A549 (cell line): Measurements from ENCODE around the gene KLF6. TPM values are rescaled to one million over a fixed set of nuclear protein-coding genes. Genes with fewer than 3 reads are reported as not detected.
A peak's percentile ranks its signal among the peaks of the same experiment; 100 is the strongest.

Experiments used
- ATOH8 ChIP-seq: fragments of 250-450 bp; sonication (Bioruptor Pico); IDR thresholded peaks from 2 replicates; pipeline ENCODE4 v1.5.0; 2020; ENCODE audit warnings: low read depth, mild to moderate bottlenecking, moderate library complexity
- CBX8 ChIP-seq: fragments of 200-600 bp; sonication (generic); IDR thresholded peaks from 2 replicates; pipeline ENCODE4 v1.6.1; 2016
- CEBPB ChIP-seq, 2 experiments: fragments of >200 bp in 1 of 2; sonication (Bioruptor Twin) in 1 of 2; formaldehyde crosslinking in 1 of 2; IDR thresholded peaks; 2 replicates each; pipeline ENCODE4 v1.6.1; 2012 to 2016
- CHD2 ChIP-seq: fragments of 150-350 bp; IDR thresholded peaks from 2 replicates; pipeline ENCODE4 v1.6.1; 2014; ENCODE audit warnings: low read length; ENCODE audit not compliant: partially characterized antibody
- EHMT2 ChIP-seq: fragments of 200-600 bp; sonication (generic); IDR thresholded peaks from 2 replicates; pipeline ENCODE4 v1.6.1; 2016; ENCODE audit warnings: antibody characterized with exemption, low read depth, mild to moderate bottlenecking, moderate library complexity
- EP300 ChIP-seq, 2 experiments: fragments of >200 bp; sonication (Bioruptor Twin); formaldehyde crosslinking; IDR thresholded peaks; 2 replicates in 1 of 2; 3 replicates in 1 of 2; pipeline ENCODE4 v1.6.1; 2016 to 2017
- FOSB ChIP-seq: fragments of 250-450 bp; sonication (Bioruptor Pico); IDR thresholded peaks from 2 replicates; pipeline ENCODE4 v1.5.0; 2020; ENCODE audit warnings: mild to moderate bottlenecking, moderate library complexity
- FOXS1 ChIP-seq: fragments of 250-450 bp; sonication (Bioruptor Pico); IDR thresholded peaks from 2 replicates; pipeline ENCODE4 v1.5.0; 2020; ENCODE audit warnings: mild to moderate bottlenecking, moderate library complexity
- GATA3 ChIP-seq: IDR thresholded peaks from 2 replicates; pipeline ENCODE4 v1.6.1; 2012; ENCODE audit warnings: borderline replicate concordance
- HES2 ChIP-seq: fragments of >200 bp; sonication (Bioruptor Twin); formaldehyde crosslinking; IDR thresholded peaks from 2 replicates; pipeline ENCODE4 v1.6.1; 2016
- HEYL ChIP-seq: fragments of 250-450 bp; sonication (Bioruptor Pico); IDR thresholded peaks from 2 replicates; pipeline ENCODE4 v1.8.0; 2021; ENCODE audit warnings: mild to moderate bottlenecking, moderate library complexity
- HOXA7 ChIP-seq: fragments of 250-450 bp; sonication (Bioruptor Pico); IDR thresholded peaks from 2 replicates; pipeline ENCODE4 v1.5.0; 2020; ENCODE audit warnings: mild to moderate bottlenecking, moderate library complexity
- HOXB13 ChIP-seq: fragments of 250-450 bp; sonication (Bioruptor Pico); IDR thresholded peaks from 2 replicates; pipeline ENCODE4 v1.5.0; 2020; ENCODE audit warnings: low read depth, mild to moderate bottlenecking, moderate library complexity
- JUN ChIP-seq, 2 experiments: fragments of >200 bp; sonication (Bioruptor Twin); formaldehyde crosslinking; IDR thresholded peaks; 2 replicates in 1 of 2; 3 replicates in 1 of 2; pipeline ENCODE4 v1.6.1; 2016 to 2017
- JUNB ChIP-seq: fragments of >200 bp; sonication (Bioruptor Twin); formaldehyde crosslinking; IDR thresholded peaks from 2 replicates; pipeline ENCODE4 v1.6.1; 2016
- KDM1A ChIP-seq: fragments of 200-600 bp; sonication (generic); IDR thresholded peaks from 2 replicates; pipeline ENCODE4 v1.6.1; 2016; ENCODE audit warnings: low read depth, mild to moderate bottlenecking
- KDM5A ChIP-seq: fragments of 200-600 bp; sonication (generic); IDR thresholded peaks from 2 replicates; pipeline ENCODE4 v1.6.1; 2016; ENCODE audit warnings: antibody characterized with exemption, mild to moderate bottlenecking
- MAFK ChIP-seq: fragments of 450-650 bp; IDR thresholded peaks from 2 replicates; pipeline ENCODE4 v1.6.1; 2014; ENCODE audit not compliant: partially characterized antibody
- MYC ChIP-seq: IDR thresholded peaks from 2 replicates; pipeline ENCODE4 v1.6.1; 2012; ENCODE audit warnings: mild to moderate bottlenecking, inconsistent platforms, low read length, improper control_type of control experiment, borderline replicate concordance
- NR3C1 ChIP-seq: fragments of >200 bp; sonication (Bioruptor Twin); formaldehyde crosslinking; IDR thresholded peaks from 3 replicates; pipeline ENCODE4 v1.6.1; 2017
- PHF8 ChIP-seq: fragments of 200-600 bp; sonication (generic); IDR thresholded peaks from 2 replicates; pipeline ENCODE4 v1.6.1; 2016; ENCODE audit warnings: low read depth, mild to moderate bottlenecking, antibody characterized with exemption, moderate library complexity, borderline replicate concordance
- POLR2A ChIP-seq: IDR thresholded peaks from 2 replicates; pipeline ENCODE4 v1.6.1; 2012; ENCODE audit warnings: mild to moderate bottlenecking, low read length
- POLR2AphosphoS2 ChIP-seq: conservative IDR thresholded peaks from 2 replicates; pipeline ENCODE4 v1.6.1; 2012; ENCODE audit warnings: low read length, improper control_type of control experiment, inconsistent platforms
- RAD21 ChIP-seq, 2 experiments: fragments of >200 bp in 1 of 2; sonication (Bioruptor Twin) in 1 of 2; formaldehyde crosslinking in 1 of 2; IDR thresholded peaks in 1 of 2; conservative IDR thresholded peaks in 1 of 2; 2 replicates in 1 of 2; 3 replicates in 1 of 2; pipeline ENCODE4 v1.6.1; 2012 to 2018; ENCODE audit warnings: inconsistent platforms in 1 of 2
- RARB ChIP-seq: fragments of 250-450 bp; sonication (Bioruptor Pico); IDR thresholded peaks from 2 replicates; pipeline ENCODE4 v1.8.0; 2021; ENCODE audit warnings: mild to moderate bottlenecking, moderate library complexity
- RCOR1 ChIP-seq: fragments of 150-350 bp; IDR thresholded peaks from 2 replicates; pipeline ENCODE4 v1.6.1; 2014; ENCODE audit warnings: antibody characterized with exemption, low read length, low read depth
- REST ChIP-seq: fragments of 200-600 bp; sonication (generic); IDR thresholded peaks from 2 replicates; pipeline ENCODE4 v1.6.1; 2016; ENCODE audit warnings: antibody characterized with exemption, mild to moderate bottlenecking, moderate library complexity
- SREBF2 ChIP-seq: fragments of 450-650 bp; IDR thresholded peaks from 2 replicates; pipeline ENCODE4 v1.6.1; 2014; ENCODE audit warnings: mild to moderate bottlenecking, moderate library complexity
- TFCP2L1 ChIP-seq: fragments of 250-450 bp; sonication (Bioruptor Pico); IDR thresholded peaks from 2 replicates; pipeline ENCODE4 v1.5.0; 2021; ENCODE audit warnings: mild to moderate bottlenecking
- TP53 ChIP-seq: fragments of 250-450 bp; sonication (Bioruptor Pico); IDR thresholded peaks from 2 replicates; pipeline ENCODE4 v1.5.0; 2021; ENCODE audit warnings: mild to moderate bottlenecking, moderate library complexity
- USF2 ChIP-seq: fragments of 450-650 bp; IDR thresholded peaks from 2 replicates; pipeline ENCODE4 v1.6.1; 2014; ENCODE audit warnings: antibody characterized with exemption
- ZC3H11A ChIP-seq: fragments of 450-650 bp; IDR thresholded peaks from 2 replicates; pipeline ENCODE4 v1.6.1; 2014; ENCODE audit warnings: antibody characterized with exemption, mild to moderate bottlenecking
- ZFP36 ChIP-seq: fragments of 450-650 bp; IDR thresholded peaks from 2 replicates; pipeline ENCODE4 v1.6.1; 2014; ENCODE audit warnings: borderline replicate concordance; ENCODE audit not compliant: partially characterized antibody
- ZNF302 ChIP-seq: fragments of 250-450 bp; sonication (Bioruptor Pico); IDR thresholded peaks from 2 replicates; pipeline ENCODE4 v1.9.0; 2021; ENCODE audit warnings: inconsistent platforms, mild to moderate bottlenecking, moderate library complexity
- polyA plus RNA-seq, 4 experiments: library from polyadenylated mRNA; depleted of rRNA in 3 of 4; stranded (reverse); fragments of >200 nt; fragmentation: RNase III in 1 of 4; extraction: RNeasy Plus Mini Kit Qiagen cat#74134 plus additional on column Dnase treatment in 1 of 4; gene quantifications; 2 replicates in 3 of 4; 3 replicates in 1 of 4; pipeline ENCODE4 v1.2.3, GENCODE V29; 2011 to 2017
- TF ChIP-seq, protein P1 (sequence below): fragments of 150-350 bp; IDR thresholded peaks from 2 replicates; pipeline ENCODE4 v1.6.1; 2014; ENCODE audit warnings: low read depth, mild to moderate bottlenecking, low read length
- TF ChIP-seq, protein P2 (sequence below): fragments of >200 bp; sonication (Bioruptor Twin); formaldehyde crosslinking; IDR thresholded peaks from 3 replicates; pipeline ENCODE4 v1.6.1; 2016
- TF ChIP-seq, protein P3 (sequence below): IDR thresholded peaks from 2 replicates; pipeline ENCODE4 v1.6.1; 2012

The KLF6 gene
- polyA plus RNA-seq, 2 of the 4 experiments (the other 2 are of a cell fraction), result 31.9 to 86.8 TPM

GRCh38 chr10:3754727-3755439, 30.1 kb downstream of the KLF6 start (continued):
- no peak for TF ChIP-seq HOXB13 (CRISPR knock-in tag)
- no peak for TF ChIP-seq HOXA7
- peak; percentile 50 to 60; a peak in 2 of 5 replicates for TF ChIP-seq EP300 (IDR thresholded peaks at IDR 0.05)
- no peak for TF ChIP-seq CHD2
- no peak for TF ChIP-seq ATOH8 (CRISPR knock-in tag)
- TF ChIP-seq ZC3H11A, result no peak
- TF ChIP-seq TFCP2L1 (CRISPR knock-in tag), result no peak
- no peak for TF ChIP-seq KDM1A
- TF ChIP-seq REST, result no peak
- TF ChIP-seq, protein P1, sequence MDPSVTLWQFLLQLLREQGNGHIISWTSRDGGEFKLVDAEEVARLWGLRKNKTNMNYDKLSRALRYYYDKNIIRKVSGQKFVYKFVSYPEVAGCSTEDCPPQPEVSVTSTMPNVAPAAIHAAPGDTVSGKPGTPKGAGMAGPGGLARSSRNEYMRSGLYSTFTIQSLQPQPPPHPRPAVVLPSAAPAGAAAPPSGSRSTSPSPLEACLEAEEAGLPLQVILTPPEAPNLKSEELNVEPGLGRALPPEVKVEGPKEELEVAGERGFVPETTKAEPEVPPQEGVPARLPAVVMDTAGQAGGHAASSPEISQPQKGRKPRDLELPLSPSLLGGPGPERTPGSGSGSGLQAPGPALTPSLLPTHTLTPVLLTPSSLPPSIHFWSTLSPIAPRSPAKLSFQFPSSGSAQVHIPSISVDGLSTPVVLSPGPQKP, result no peak
- TF ChIP-seq HEYL (CRISPR knock-in tag), result no peak
- TF ChIP-seq ZFP36, result no peak
- peak; percentile 45 to 76; a peak in 2 of 5 replicates for TF ChIP-seq JUN (IDR thresholded peaks at IDR 0.05)
- no peak for TF ChIP-seq USF2
- TF ChIP-seq NR3C1, result no peak
- peak; percentile 32; the same call in 1 of the 2 replicates for TF ChIP-seq HES2
- no peak for TF ChIP-seq ZNF302
- TF ChIP-seq JUNB, result peak; percentile 93
- TF ChIP-seq RCOR1, result no peak
- no peak for TF ChIP-seq FOXS1
- no peak for TF ChIP-seq RARB (CRISPR knock-in tag)
- no peak for TF ChIP-seq POLR2AphosphoS2
- TF ChIP-seq KDM5A, result no peak
- peak; percentile 51 to 59; a peak in 3 of 4 replicates for TF ChIP-seq CEBPB (IDR thresholded peaks at IDR 0.05)
- TF ChIP-seq, protein P2, sequence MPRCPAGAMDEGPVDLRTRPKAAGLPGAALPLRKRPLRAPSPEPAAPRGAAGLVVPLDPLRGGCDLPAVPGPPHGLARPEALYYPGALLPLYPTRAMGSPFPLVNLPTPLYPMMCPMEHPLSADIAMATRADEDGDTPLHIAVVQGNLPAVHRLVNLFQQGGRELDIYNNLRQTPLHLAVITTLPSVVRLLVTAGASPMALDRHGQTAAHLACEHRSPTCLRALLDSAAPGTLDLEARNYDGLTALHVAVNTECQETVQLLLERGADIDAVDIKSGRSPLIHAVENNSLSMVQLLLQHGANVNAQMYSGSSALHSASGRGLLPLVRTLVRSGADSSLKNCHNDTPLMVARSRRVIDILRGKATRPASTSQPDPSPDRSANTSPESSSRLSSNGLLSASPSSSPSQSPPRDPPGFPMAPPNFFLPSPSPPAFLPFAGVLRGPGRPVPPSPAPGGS, result peak; percentile 76; the same call in 1 of the 3 replicates
- TF ChIP-seq TP53, result no peak
- TF ChIP-seq PHF8, result no peak
- TF ChIP-seq CBX8, result no peak
- TF ChIP-seq EHMT2, result no peak
- TF ChIP-seq RAD21 (conservative IDR thresholded peaks at IDR 0.05 in 1 of 2, IDR thresholded peaks at IDR 0.05 in 1 of 2), result peak in 1 of 2 experiments; percentile 42; a peak in 2 of 5 replicates
- no peak for TF ChIP-seq SREBF2
- no peak for TF ChIP-seq FOSB (CRISPR knock-in tag)
- TF ChIP-seq MYC, result no peak
- peak; percentile 41; the same call in 1 of the 2 replicates for TF ChIP-seq GATA3
- TF ChIP-seq, protein P3, sequence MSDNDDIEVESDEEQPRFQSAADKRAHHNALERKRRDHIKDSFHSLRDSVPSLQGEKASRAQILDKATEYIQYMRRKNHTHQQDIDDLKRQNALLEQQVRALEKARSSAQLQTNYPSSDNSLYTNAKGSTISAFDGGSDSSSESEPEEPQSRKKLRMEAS, result no peak
- no peak for TF ChIP-seq POLR2A
- TF ChIP-seq MAFK, result peak; percentile 65
